GM23338 (cell line): ENCODE data around the gene SND1. TPM values are rescaled to one million over a fixed set of nuclear protein-coding genes. Genes with fewer than 3 reads are reported as not detected.

Source experiments
- ATAC-seq: fragments of 200-7000 bp; cut with Tn5 transposase; 3 replicates; pipeline ENCODE4 v1.9.1; 2020
- DNase-seq: peaks from one replicate; pipeline ENCODE4 v3.0.0-alpha.2; 2015; ENCODE audit warnings: low spot score
- H2AFZ ChIP-seq: fragments of 200-600 bp; sonication (generic); 2 replicates; pipeline ENCODE4 v1.8.0; 2016; ENCODE audit warnings: antibody characterized with exemption, mild to moderate bottlenecking, moderate library complexity
- H3F3A ChIP-seq: fragments of 200-600 bp; sonication (generic); replicated peaks from 2 replicates; pipeline ENCODE4 v1.8.0; 2017; ENCODE audit warnings: antibody characterized with exemption, mixed run types, low read depth
- H3K27ac ChIP-seq: fragments of 200-600 bp; sonication (generic); 2 replicates; pipeline ENCODE4 v1.6.1; 2016; ENCODE audit warnings: low read depth
- H3K27me3 ChIP-seq: fragments of 200-600 bp; sonication (generic); 2 replicates; pipeline ENCODE4 v1.8.0; 2016; ENCODE audit warnings: mild to moderate bottlenecking, mixed run types, moderate library complexity; ENCODE audit not compliant: insufficient read depth
- H3K36me3 ChIP-seq: fragments of 200-600 bp; sonication (generic); 2 replicates; pipeline ENCODE4 v1.8.0; 2016; ENCODE audit warnings: mild to moderate bottlenecking; ENCODE audit not compliant: insufficient read depth
- H3K4me1 ChIP-seq: fragments of 200-600 bp; sonication (generic); 2 replicates; pipeline ENCODE4 v1.8.0; 2016; ENCODE audit warnings: mild to moderate bottlenecking, moderate library complexity; ENCODE audit not compliant: insufficient read depth
- H3K4me2 ChIP-seq: fragments of 200-600 bp; sonication (generic); 2 replicates; pipeline ENCODE4 v1.7.1; 2017; ENCODE audit warnings: mixed run types
- H3K4me3 ChIP-seq: fragments of 200-600 bp; sonication (generic); 2 replicates; pipeline ENCODE4 v1.6.1; 2016; ENCODE audit warnings: mixed run types
- H3K79me2 ChIP-seq: fragments of 200-600 bp; sonication (generic); replicated peaks from 2 replicates; pipeline ENCODE4 v1.8.0; 2017; ENCODE audit warnings: mild to moderate bottlenecking; ENCODE audit not compliant: insufficient read depth
- H3K9me2 ChIP-seq: fragments of 200-600 bp; sonication (generic); 2 replicates; pipeline ENCODE4 v1.8.0; 2017; ENCODE audit not compliant: insufficient read depth
- H4K20me1 ChIP-seq: fragments of 200-600 bp; sonication (generic); replicated peaks from 2 replicates; pipeline ENCODE4 v1.8.0; 2017; ENCODE audit warnings: mild to moderate bottlenecking; ENCODE audit not compliant: insufficient read depth
- H3K27ac Mint-ChIP-seq: 2 replicates; pipeline ENCODE4 v1.8.0; 2020; ENCODE audit warnings: inconsistent platforms, mild to moderate bottlenecking, moderate library complexity, mixed read lengths
- H3K27me3 Mint-ChIP-seq: 3 replicates; pipeline ENCODE4 v1.8.0; 2022; ENCODE audit warnings: low read depth, mild to moderate bottlenecking, moderate library complexity, mixed read lengths, inconsistent platforms; ENCODE audit not compliant: insufficient read depth, poor library complexity
- H3K36me3 Mint-ChIP-seq: 3 replicates; pipeline ENCODE4 v1.8.0; 2021; ENCODE audit warnings: low read depth, mild to moderate bottlenecking, inconsistent platforms, moderate library complexity, mixed read lengths
- H3K4me1 Mint-ChIP-seq: 3 replicates; pipeline ENCODE4 v1.8.0; 2020; ENCODE audit warnings: mild to moderate bottlenecking, inconsistent platforms, mixed read lengths
- H3K4me3 Mint-ChIP-seq: 3 replicates; pipeline ENCODE4 v1.8.0; 2021; ENCODE audit warnings: moderate library complexity, mild to moderate bottlenecking, inconsistent platforms, mixed read lengths
- H3K9me3 Mint-ChIP-seq: 3 replicates; pipeline ENCODE4 v1.8.0; 2020; ENCODE audit warnings: moderate library complexity, mild to moderate bottlenecking, inconsistent platforms, mixed read lengths
- EZH2 ChIP-seq: fragments of 200-600 bp; sonication (generic); IDR thresholded peaks from one replicate; pipeline ENCODE4 v1.8.0; 2017; ENCODE audit warnings: antibody characterized with exemption, mild to moderate bottlenecking, low read depth; ENCODE audit not compliant: unreplicated experiment
- EZH2phosphoT487 ChIP-seq: fragments of 200-600 bp; sonication (generic); IDR thresholded peaks from one replicate; pipeline ENCODE4 v1.8.1; 2018; ENCODE audit warnings: antibody characterized with exemption; ENCODE audit not compliant: unreplicated experiment
- REST ChIP-seq: IDR thresholded peaks from one replicate; pipeline ENCODE4 v1.6.1; 2018; ENCODE audit warnings: antibody characterized with exemption; ENCODE audit not compliant: unreplicated experiment
- ZNF331 ChIP-seq: fragments of 250-450 bp; sonication (Bioruptor Pico); IDR thresholded peaks from 2 replicates; pipeline ENCODE4 v1.5.0; 2020; ENCODE audit warnings: low read depth, mild to moderate bottlenecking, moderate library complexity
- ZNF462 ChIP-seq: fragments of 250-450 bp; sonication (Bioruptor Pico); IDR thresholded peaks from 2 replicates; pipeline ENCODE4 v1.5.0; 2020; ENCODE audit warnings: mild to moderate bottlenecking, moderate library complexity
- polyA plus RNA-seq: library from polyadenylated mRNA; unstranded; fragments of >200 nt; fragmentation: Nextera tagmentation; extraction: Ambion mirVana; gene quantifications from 2 replicates; pipeline ENCODE4 v1.2.1, GENCODE V29; 2016
- total RNA-seq: library from RNA; depleted of rRNA; stranded (reverse); fragments of >200 nt; shearing (Covaris generic); gene quantifications from 2 replicates; pipeline ENCODE4 v1.2.3, GENCODE V29; 2014

The SND1 gene
- total and polyA plus RNA-seq, 2 experiments from 2014 or later: 107 to 254 TPM

- no peak for TF ChIP-seq EZH2
- Histone ChIP-seq H2AFZ (no peak overlapping the region), H3K9me2 (no peaks in the 10 kb centered on the region), H3K4me1 (peaks cover 11% of the 10 kb centered on the region), H3K4me2 (no peak overlapping the region), H3K27ac (no peak overlapping the region), H3K79me2 (peaks cover 10% of the 10 kb centered on the region; the same call in 1 of the 2 replicates), H3K4me3 (no peak overlapping the region), H4K20me1 (peaks cover 31% of the 10 kb centered on the region), H3F3A (no peaks in the 10 kb centered on the region), H3K36me3 (no peaks in the 10 kb centered on the region), H3K27me3 (peaks cover 24% of the 10 kb centered on the region)
- DNase-seq: no peak
- Mint-ChIP-seq H3K27me3 (peaks cover 15% of the 10 kb centered on the region), H3K36me3 (no peaks in the 10 kb centered on the region), H3K27ac (no peak overlapping the region), H3K9me3 (no peaks in the 10 kb centered on the region), H3K4me1 (peaks cover 23% of the 10 kb centered on the region), H3K4me3 (no peak overlapping the region)
- ATAC-seq: no peak
Measured at GRCh38 chr7:128036226-128036940, 384.4 kb downstream of the SND1 start.

GRCh38 chr7:128037081-128037480, 385.1 kb downstream of the SND1 start:
- H3K4me3 ChIP-seq: no peak overlapping the region
- H3K4me1 ChIP-seq: peaks cover 11% of the 10 kb centered on the region
- peaks cover 10% of the 10 kb centered on the region; the same call in 1 of the 2 replicates for H3K79me2 ChIP-seq
- no peak for ATAC-seq
- no peaks in the 10 kb centered on the region for H3F3A ChIP-seq
- H3K36me3 ChIP-seq: no peaks in the 10 kb centered on the region
- H3K9me3 Mint-ChIP-seq: no peaks in the 10 kb centered on the region
- H3K4me1 Mint-ChIP-seq: peaks cover 26% of the 10 kb centered on the region
- no peak for DNase-seq
- H3K27ac Mint-ChIP-seq: no peak overlapping the region
- H3K4me3 Mint-ChIP-seq: no peak overlapping the region
- no peaks in the 10 kb centered on the region for H3K9me2 ChIP-seq
- H3K27ac ChIP-seq: no peak overlapping the region
- TF ChIP-seq EZH2 (no peak), ZNF331 (no peak), EZH2phosphoT487 (no peak)
- H2AFZ ChIP-seq: no peak overlapping the region
- peaks cover 20% of the 10 kb centered on the region for H3K27me3 ChIP-seq
- peaks cover 31% of the 10 kb centered on the region for H4K20me1 ChIP-seq
- no peak overlapping the region for H3K4me2 ChIP-seq
- no peaks in the 10 kb centered on the region for H3K36me3 Mint-ChIP-seq
- peaks cover 15% of the 10 kb centered on the region for H3K27me3 Mint-ChIP-seq

GRCh38 chr7:128037880-128038619, 386.1 kb downstream of the SND1 start:
- no peaks in the 10 kb centered on the region for H3K9me2 ChIP-seq
- no peaks in the 10 kb centered on the region for H3F3A ChIP-seq
- H2AFZ ChIP-seq: no peak overlapping the region
- H4K20me1 ChIP-seq: peaks cover 31% of the 10 kb centered on the region
- H3K27ac ChIP-seq: no peak overlapping the region
- Mint-ChIP-seq H3K27me3 (peaks cover 11% of the 10 kb centered on the region), H3K4me1 (peaks cover 25% of the 10 kb centered on the region), H3K27ac (no peak overlapping the region), H3K36me3 (no peaks in the 10 kb centered on the region), H3K9me3 (no peaks in the 10 kb centered on the region), H3K4me3 (no peak overlapping the region)
- peaks cover 11% of the 10 kb centered on the region for H3K27me3 ChIP-seq
- peaks cover 8% of the 10 kb centered on the region; the same call in 1 of the 2 replicates for H3K79me2 ChIP-seq
- DNase-seq (no peak), ATAC-seq (no peak)
- no peak overlapping the region for H3K4me3 ChIP-seq
- no peak overlapping the region for H3K4me2 ChIP-seq
- peaks cover 6% of the 10 kb centered on the region for H3K4me1 ChIP-seq
- H3K36me3 ChIP-seq: no peaks in the 10 kb centered on the region
- TF ChIP-seq REST: no peak
- no peak for TF ChIP-seq ZNF462 (CRISPR knock-in tag)
